Activated CD4-positive, alpha-beta T cell treated with anti-CD3 and anti-CD28 coated beads, Interleukin-10, Interleukin-2, amounts not matched to agents 100 ng/mL and 50 ng/mL, durations not matched to agents 16 hours and 8 hours (primary cell): ENCODE results near the gene SPINK4.
A peak's percentile ranks its signal among the peaks of the same experiment; 100 is the strongest.

Experiments
- DNase-seq: peaks from one replicate; pipeline ENCODE4 v3.0.0-alpha.2; 2020

The SPINK4 gene

GRCh38 chr9:33294670-33295432 lies 54.9 kb downstream of the SPINK4 start:
- no peak for DNase-seq

DNA sequence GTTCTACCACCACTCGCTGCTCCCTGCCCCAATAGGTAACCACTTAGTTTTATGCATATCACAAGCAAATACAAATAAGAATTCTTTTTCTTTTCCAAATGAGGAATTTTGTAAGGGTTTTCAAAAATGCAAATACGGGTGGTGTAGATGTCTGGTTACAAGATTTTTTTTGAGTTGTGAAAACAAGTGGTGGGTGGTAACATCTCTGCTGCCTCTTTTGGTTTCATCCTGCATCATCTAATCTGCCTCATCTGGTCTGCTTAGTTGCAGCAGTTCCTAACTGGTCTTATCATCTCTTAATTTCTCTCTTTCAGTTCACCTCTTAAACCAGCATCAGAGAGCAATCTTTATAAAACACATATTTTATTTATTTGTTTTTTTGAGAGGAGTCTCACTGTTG lies 55.6 kb downstream of the SPINK4 start:
- peak; percentile 63 for DNase-seq

- DNase-seq: peak; percentile 31
Observed at GRCh38 chr9:33297432-33297831, 57.5 kb downstream of the SPINK4 start.
